HG02623 (cell line): ENCODE measurements around the gene GSDMA.

Experiments used
- ATAC-seq: cut with Tn5 transposase; IDR thresholded peaks from one replicate; pipeline ENCODE4 v1.9.1; 2021; ENCODE audit warnings: moderate library complexity; ENCODE audit not compliant: unreplicated experiment

Gene GSDMA

DNA sequence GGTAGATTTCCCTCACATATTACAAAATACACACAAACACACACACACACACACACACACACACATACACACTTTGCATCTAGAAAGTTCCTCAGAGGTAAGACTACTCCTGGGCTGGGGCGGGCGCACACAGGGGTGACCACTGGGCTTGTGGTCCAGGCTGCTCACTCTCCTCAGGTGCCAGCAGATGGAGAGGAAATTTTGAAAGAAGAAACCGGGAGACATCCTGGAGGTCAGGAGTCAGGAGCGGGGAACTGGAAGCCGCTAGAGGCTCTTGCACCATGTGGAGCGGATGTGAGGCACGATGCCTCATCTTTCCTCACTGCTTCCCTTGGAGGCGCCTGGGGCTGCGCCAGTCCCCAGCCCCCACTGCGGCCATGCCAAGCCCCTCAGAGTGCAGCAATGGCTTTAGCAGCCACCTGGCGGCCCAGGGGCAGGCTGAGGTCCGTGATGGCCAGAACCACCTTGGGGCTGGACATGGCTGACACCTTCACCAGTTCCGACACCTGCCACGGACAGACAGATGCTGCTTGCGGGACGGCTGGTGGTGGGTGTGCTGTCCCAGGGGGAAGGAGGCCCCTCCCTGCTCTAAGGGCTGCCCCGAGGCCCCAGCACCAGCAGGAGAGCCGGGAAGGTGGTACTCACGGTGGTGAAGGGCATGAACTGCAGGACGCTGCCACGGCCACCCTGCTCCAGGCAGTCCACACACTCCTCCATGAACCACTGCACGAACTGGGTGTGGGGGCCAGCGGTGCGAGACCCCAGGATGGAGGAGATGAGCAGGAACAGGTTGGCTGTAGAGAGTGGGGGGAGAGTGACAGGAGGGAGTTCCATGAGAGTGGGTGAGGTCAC lies 56.6 kb downstream of the GSDMA start:
- ATAC-seq: no peak

GRCh38 chr17:40020146-40020545 lies 57.3 kb downstream of the GSDMA start:
- ATAC-seq: no peak

DNA sequence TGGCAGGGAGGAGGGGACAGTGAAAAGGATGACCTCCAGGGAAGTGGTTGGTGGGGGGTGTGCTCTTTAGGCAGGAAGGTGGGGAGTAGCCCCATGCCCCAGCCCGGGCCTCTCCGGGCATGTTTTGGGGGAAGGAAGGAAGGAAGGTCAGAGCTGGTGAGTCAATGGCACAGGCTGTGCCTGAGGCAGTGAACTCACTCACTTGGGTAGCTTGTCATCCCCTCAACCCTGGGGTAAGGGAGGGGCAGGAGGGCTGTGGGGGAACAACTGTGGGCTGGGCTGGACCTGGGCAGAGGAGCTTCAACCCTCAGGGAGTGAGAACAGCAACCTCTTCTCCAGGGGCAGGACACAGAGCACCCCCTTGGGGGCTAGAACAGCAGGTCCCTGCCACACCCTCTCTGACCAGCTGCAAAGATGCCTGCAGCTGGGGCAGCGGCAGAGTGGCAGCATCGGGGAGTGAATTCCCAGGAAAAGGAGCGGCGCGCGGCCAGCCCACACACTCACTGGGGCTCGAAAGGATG lies 58.7 kb downstream of the GSDMA start:
- ATAC-seq: no peak

DNA sequence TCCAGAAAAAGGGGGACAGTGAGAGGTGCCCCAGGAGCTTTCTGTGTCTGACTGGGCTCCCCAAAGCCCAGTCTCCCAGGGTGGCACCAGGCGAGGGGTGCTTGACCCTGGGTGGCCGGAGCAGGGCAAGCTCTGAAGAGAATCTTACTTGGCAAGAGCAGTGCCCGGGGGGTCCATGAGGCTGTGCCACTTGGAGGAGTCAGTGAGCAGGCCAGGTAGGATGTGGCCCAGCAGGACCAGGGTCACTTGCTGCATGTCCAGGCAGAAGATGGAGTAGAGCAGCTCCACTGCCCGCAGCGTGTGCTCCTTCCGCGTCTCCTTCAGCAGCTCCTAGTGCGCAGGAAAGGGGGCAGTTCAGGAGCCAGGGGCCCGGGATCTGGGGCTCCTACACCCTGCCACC lies 59.7 kb downstream of the GSDMA start:
- ATAC-seq: no peak

GRCh38 chr17:40022961-40023541 lies 60.2 kb downstream of the GSDMA start:
- no peak for ATAC-seq

- ATAC-seq: no peak
Measured at GRCh38 chr17:40023590-40024292, 60.9 kb downstream of the GSDMA start.

- ATAC-seq: no peak
Measured at GRCh38 chr17:40024901-40025300, 62.1 kb downstream of the GSDMA start.

DNA sequence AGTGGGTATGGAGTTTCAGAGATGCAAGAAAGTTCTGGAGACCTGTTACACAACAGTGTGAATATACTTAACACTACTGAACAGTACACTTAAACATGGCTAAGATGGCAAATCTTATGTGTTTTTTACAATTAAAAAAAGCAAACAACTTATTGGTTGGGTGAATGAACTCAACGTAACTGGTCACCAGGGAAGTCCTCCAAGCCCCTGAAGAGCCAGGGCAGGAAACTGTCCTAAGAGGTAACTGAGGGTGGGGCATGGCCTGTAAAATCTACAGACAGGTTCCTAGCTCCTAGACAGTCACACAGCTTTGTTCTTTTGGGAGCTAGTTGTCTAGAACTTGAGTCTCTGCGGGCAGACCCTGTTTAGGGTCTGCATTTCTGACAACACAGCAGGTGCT lies 62.8 kb downstream of the GSDMA start:
- ATAC-seq: no peak

GRCh38 chr17:40025991-40026815 lies 63.4 kb downstream of the GSDMA start:
- no peak for ATAC-seq

- ATAC-seq: no peak
Measured at GRCh38 chr17:40026816-40027613, 64.2 kb downstream of the GSDMA start.
